ENCODE results near the gene ZNF93. TPM values are rescaled to one million over a fixed set of nuclear protein-coding genes. Genes with fewer than 3 reads are reported as not detected.

The ZNF93 gene
- 7.1 and 10.7 TPM in 2 replicates for total RNA-seq

DNA sequence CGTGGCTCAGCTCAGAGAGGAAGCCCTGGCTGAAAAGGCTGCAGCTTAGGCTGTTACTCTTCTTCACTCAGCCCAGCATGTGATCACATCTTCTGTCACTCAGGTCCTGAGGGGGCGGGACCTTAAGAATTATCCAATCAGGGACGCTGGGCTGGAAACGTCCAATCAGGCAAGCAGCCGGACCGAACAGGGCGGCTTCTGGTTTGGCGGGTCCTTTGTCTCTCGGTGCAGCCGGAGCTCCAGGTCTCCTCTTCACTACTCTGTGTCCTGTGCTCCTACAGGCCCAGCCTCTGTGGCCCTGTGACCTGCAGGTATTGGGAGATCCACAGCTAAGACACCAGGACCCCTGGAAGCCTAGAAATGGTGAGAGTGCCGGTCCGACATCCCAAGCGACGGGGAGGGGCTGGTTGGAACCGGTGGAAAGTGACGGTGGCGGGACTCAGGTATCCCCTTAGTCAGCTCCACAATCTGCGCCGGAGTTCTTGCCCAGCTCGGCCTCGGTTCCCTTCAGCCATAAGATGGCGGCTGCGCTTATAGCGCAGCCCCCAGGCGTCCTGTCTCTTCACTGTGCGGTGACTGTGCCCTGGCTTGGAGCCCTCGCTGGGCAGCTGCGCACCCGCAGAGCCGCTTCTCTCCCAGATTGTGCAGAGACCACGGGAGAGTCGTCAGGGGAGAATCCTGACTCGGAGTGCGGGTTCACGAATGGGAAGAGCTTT is at the start of gene ZNF93:
Gene ZNF93 (plus strand): TSS at position 218 of the 716 bp plus-strand sequence. CDS start 143 bp downstream, at position 361.

DNA sequence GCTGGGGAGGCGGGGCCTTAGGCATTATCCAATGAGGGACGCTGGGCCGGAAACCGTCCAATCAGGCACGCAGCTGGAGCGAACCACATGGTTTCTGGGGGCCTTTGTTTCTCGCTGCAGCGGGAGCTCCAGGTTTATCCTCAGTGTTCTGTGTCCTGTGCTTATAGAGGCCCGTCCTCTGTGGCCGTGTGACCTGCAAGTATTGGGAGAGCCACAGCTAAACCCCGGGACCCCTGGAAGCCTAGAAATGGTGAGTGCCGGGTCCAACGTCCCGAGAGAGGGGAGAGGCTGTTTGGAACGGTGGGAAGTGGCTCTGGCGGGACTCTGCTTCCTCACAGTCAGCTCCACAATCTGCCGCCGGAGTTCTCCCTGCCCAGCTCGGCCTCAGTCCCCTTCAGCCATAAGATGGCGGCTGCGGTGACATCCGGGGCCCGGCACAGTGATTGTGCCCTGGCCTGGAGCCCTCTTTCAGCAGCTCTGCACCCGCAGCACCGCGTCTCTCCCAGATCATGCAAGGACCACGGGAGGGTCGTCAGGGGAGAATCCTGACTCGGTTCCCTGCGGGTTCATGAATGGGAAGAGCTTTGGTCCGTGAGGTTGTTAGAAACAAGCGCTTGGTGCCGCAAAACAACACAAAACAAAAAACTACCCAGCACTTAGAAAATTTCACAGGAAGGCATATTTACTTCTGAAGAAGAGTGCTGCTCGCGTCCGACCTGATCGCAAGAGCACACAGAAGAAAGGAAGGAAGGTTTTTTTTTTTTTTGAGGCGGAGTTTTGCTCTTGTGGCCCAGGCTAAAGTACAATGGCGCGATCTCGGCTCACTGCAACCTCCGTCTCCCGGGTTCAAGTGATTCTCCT is 34.8 kb upstream of the ZNF93 start, which contains the start of gene ZNF253:
Gene ZNF253 (plus strand): TSS at position 133 of the 861 bp plus-strand sequence. CDS start 115 bp downstream, at position 248.

Other genes starting within 250 kb of the ZNF93 start
- gene ATP13A1, start 237.3 kb upstream of the ZNF93 start, total RNA-seq = 77.4 and 94.7 TPM in 2 replicates
- 3.9 and 5.2 TPM in 2 replicates for gene ZNF101, start 232.1 kb upstream of the ZNF93 start, total RNA-seq
- 5.5 and 8.3 TPM in 2 replicates for gene ZNF14, start 167.8 kb upstream of the ZNF93 start, total RNA-seq
- gene ZNF506, start 79.2 kb upstream of the ZNF93 start, total RNA-seq = 15.5 and 16.3 TPM in 2 replicates
- 3.2 and 3.3 TPM in 2 replicates for gene ZNF253, start 35.1 kb upstream of the ZNF93 start, total RNA-seq
- 1.8 and 3.5 TPM in 2 replicates for gene ZNF682, start 138.6 kb downstream of the ZNF93 start, total RNA-seq
- gene ZNF90, start 177.1 kb downstream of the ZNF93 start, total RNA-seq = 1.2 and 1.7 TPM in 2 replicates

Measured in smooth muscle cell of the umbilical artery (primary cell).